ENCODE data around the gene COL27A1. TPM values are rescaled to one million over a fixed set of nuclear protein-coding genes. Genes with fewer than 3 reads are reported as not detected.

COL27A1 gene
- total RNA-seq, 1 donor from 2014 or later, result 0.33 TPM

- CTCF ChIA-PET, result no interaction called here
- Mint-ChIP-seq H3K4me3 (no peak overlapping the region), H3K36me3 (ENCODE audit: low read depth) (no peaks in the 10 kb centered on the region), H3K27me3 (peaks cover 5% of the 10 kb centered on the region), H3K27ac (no peak overlapping the region), H3K9me3 (no peaks in the 10 kb centered on the region), H3K4me1 (no peaks in the 10 kb centered on the region)
- ATAC-seq (ENCODE audit: low read depth) (no peak), DNase-seq (no peak)
- TF ChIP-seq, protein P1, sequence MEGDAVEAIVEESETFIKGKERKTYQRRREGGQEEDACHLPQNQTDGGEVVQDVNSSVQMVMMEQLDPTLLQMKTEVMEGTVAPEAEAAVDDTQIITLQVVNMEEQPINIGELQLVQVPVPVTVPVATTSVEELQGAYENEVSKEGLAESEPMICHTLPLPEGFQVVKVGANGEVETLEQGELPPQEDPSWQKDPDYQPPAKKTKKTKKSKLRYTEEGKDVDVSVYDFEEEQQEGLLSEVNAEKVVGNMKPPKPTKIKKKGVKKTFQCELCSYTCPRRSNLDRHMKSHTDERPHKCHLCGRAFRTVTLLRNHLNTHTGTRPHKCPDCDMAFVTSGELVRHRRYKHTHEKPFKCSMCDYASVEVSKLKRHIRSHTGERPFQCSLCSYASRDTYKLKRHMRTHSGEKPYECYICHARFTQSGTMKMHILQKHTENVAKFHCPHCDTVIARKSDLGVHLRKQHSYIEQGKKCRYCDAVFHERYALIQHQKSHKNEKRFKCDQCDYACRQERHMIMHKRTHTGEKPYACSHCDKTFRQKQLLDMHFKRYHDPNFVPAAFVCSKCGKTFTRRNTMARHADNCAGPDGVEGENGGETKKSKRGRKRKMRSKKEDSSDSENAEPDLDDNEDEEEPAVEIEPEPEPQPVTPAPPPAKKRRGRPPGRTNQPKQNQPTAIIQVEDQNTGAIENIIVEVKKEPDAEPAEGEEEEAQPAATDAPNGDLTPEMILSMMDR (IDR thresholded peaks at IDR 0.05), result no peak
- POLR2A ChIA-PET, result no interaction called here
- intact Hi-C loops (cut with micrococcal nuclease), result no loop called here
Observed at GRCh38 chr9:114177423-114178064, 22.2 kb downstream of the COL27A1 start.

- no peak overlapping the region for H3K4me3 Mint-ChIP-seq
- POLR2A ChIA-PET, result no interaction called here
- intact Hi-C loops (cut with micrococcal nuclease), result no loop called here
Observed at GRCh38 chr9:114178076-114178475, 22.7 kb downstream of the COL27A1 start.

GRCh38 chr9:114178756-114179450, 23.6 kb downstream of the COL27A1 start:
- DNase-seq (no peak), ATAC-seq (ENCODE audit: low read depth) (no peak)
- Mint-ChIP-seq H3K27me3 (peaks cover 5% of the 10 kb centered on the region), H3K9me3 (no peaks in the 10 kb centered on the region), H3K4me1 (no peaks in the 10 kb centered on the region), H3K4me3 (no peak overlapping the region), H3K27ac (no peak overlapping the region), H3K36me3 (ENCODE audit: low read depth) (no peaks in the 10 kb centered on the region)
- ChIA-PET CTCF (no interaction called here), POLR2A (no interaction called here)
- TF ChIP-seq, protein P1 (IDR thresholded peaks at IDR 0.05), result no peak
- intact Hi-C loops (cut with micrococcal nuclease), result no loop called here

More at GRCh38 chr9:114178076-114178475, 22.7 kb downstream of the COL27A1 start:
- Mint-ChIP-seq H3K27me3 (peaks cover 5% of the 10 kb centered on the region), H3K9me3 (no peaks in the 10 kb centered on the region), H3K4me1 (no peaks in the 10 kb centered on the region), H3K27ac (no peak overlapping the region), H3K36me3 (ENCODE audit: low read depth) (no peaks in the 10 kb centered on the region)
- ATAC-seq (ENCODE audit: low read depth), result no peak
- CTCF ChIA-PET, result no interaction called here
- TF ChIP-seq, protein P1 (IDR thresholded peaks at IDR 0.05), result no peak
- DNase-seq, result no peak

- DNase-seq (no peak), ATAC-seq (ENCODE audit: low read depth) (no peak)
- H3K27me3 Mint-ChIP-seq, result peaks cover 5% of the 10 kb centered on the region
- no peak overlapping the region for H3K4me3 Mint-ChIP-seq
- POLR2A ChIA-PET, result no interaction called here
- no peaks in the 10 kb centered on the region for H3K36me3 Mint-ChIP-seq (ENCODE audit: low read depth)
- CTCF ChIA-PET, result no interaction called here
- intact Hi-C loops (cut with micrococcal nuclease), result no loop called here
- H3K4me1 Mint-ChIP-seq, result no peaks in the 10 kb centered on the region
- H3K27ac Mint-ChIP-seq, result no peak overlapping the region
- TF ChIP-seq, protein P1 (IDR thresholded peaks at IDR 0.05), result no peak
- H3K9me3 Mint-ChIP-seq, result no peaks in the 10 kb centered on the region
Observed at GRCh38 chr9:114179516-114179915, 24.2 kb downstream of the COL27A1 start.

GRCh38 chr9:114180696-114181606, 25.6 kb downstream of the COL27A1 start:
- POLR2A ChIA-PET, result no interaction called here
- ATAC-seq (ENCODE audit: low read depth), result no peak
- Mint-ChIP-seq H3K27me3 (peaks cover 5% of the 10 kb centered on the region), H3K4me3 (no peak overlapping the region), H3K9me3 (no peaks in the 10 kb centered on the region), H3K27ac (no peak overlapping the region), H3K36me3 (ENCODE audit: low read depth) (no peaks in the 10 kb centered on the region), H3K4me1 (no peaks in the 10 kb centered on the region)
- TF ChIP-seq, protein P1 (IDR thresholded peaks at IDR 0.05), result no peak
- CTCF ChIA-PET, result no interaction called here
- no peak for DNase-seq
- intact Hi-C loops (cut with micrococcal nuclease), result no loop called here

All from activated B cell treated with CpG ODN at 0.5 μM for 24 hours (primary cell).